Measurements from ENCODE around the gene MITF. TPM values are rescaled to one million over a fixed set of nuclear protein-coding genes. Genes with fewer than 3 reads are reported as not detected.
A peak's percentile ranks its signal among the peaks of the same experiment; 100 is the strongest.

Gene MITF
- total RNA-seq, 2 donors from 2014 or later: 1.8 to 3.0 TPM

DNA sequence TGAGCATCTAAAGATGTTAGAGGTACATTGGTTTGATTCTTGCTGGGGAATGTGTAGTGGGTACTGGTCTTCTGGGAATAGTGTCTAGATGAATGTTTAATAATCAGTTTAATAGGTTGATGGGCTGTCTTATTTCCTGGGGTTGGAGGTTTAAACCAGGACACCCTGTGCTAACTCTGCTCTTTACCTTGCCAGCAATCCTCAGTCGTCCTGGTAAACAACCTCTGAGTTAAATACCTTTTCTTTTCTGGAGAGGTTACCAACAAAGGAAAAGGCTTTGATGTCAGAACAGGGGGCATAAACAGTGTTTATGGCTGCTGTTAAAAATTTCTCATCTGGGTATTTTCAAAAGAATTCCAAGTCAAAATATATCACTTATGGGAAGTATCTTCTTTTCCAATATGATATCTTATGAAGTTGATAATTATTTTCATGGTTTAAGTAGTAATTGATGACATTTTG is 23.5 kb downstream of the MITF start:
- TF ChIP-seq, protein P1, sequence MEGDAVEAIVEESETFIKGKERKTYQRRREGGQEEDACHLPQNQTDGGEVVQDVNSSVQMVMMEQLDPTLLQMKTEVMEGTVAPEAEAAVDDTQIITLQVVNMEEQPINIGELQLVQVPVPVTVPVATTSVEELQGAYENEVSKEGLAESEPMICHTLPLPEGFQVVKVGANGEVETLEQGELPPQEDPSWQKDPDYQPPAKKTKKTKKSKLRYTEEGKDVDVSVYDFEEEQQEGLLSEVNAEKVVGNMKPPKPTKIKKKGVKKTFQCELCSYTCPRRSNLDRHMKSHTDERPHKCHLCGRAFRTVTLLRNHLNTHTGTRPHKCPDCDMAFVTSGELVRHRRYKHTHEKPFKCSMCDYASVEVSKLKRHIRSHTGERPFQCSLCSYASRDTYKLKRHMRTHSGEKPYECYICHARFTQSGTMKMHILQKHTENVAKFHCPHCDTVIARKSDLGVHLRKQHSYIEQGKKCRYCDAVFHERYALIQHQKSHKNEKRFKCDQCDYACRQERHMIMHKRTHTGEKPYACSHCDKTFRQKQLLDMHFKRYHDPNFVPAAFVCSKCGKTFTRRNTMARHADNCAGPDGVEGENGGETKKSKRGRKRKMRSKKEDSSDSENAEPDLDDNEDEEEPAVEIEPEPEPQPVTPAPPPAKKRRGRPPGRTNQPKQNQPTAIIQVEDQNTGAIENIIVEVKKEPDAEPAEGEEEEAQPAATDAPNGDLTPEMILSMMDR (conservative IDR thresholded peaks at IDR 0.05): no peak
- Mint-ChIP-seq H3K27ac (peak overlapping the region; percentile 80), H3K36me3 (ENCODE audit: low read depth) (no peaks in the 10 kb centered on the region), H3K27me3 (ENCODE audit: insufficient read depth) (no peaks in the 10 kb centered on the region), H3K4me1 (peaks cover 38% of the 10 kb centered on the region), H3K9me3 (no peaks in the 10 kb centered on the region), H3K4me3 (no peak overlapping the region)
- no peaks in the 10 kb centered on the region for H3K27me3 ChIP-seq (ENCODE audit: control insufficient read depth, insufficient read depth, low read length, poor library complexity, severe bottlenecking)
- no peaks in the 10 kb centered on the region for H3K9me3 ChIP-seq (ENCODE audit: control insufficient read depth, low read length)
- H3K27ac ChIP-seq (ENCODE audit: low read depth, low read length): no peak overlapping the region
- no peaks in the 10 kb centered on the region for H3K36me3 ChIP-seq (ENCODE audit: control insufficient read depth, insufficient read depth, low read length)
- no peak overlapping the region for H3K9ac ChIP-seq (ENCODE audit: extremely low read depth, low read length, poor library complexity, severe bottlenecking)
- WGBS, 2 experiments (ENCODE audit: insufficient coverage in 1 of 2, insufficient read length in 1 of 2): 68% methylated on average over 1 of the region's 1 CpG; no CpG with 5 or more reads in 1 of the 2 experiments
- no peak for DNase-seq
- H3K4me3 ChIP-seq (ENCODE audit: low read length): peak overlapping the region; percentile 6
- peaks cover 18% of the 10 kb centered on the region for H3K4me1 ChIP-seq (ENCODE audit: control insufficient read depth, insufficient read depth, low read length)

DNA sequence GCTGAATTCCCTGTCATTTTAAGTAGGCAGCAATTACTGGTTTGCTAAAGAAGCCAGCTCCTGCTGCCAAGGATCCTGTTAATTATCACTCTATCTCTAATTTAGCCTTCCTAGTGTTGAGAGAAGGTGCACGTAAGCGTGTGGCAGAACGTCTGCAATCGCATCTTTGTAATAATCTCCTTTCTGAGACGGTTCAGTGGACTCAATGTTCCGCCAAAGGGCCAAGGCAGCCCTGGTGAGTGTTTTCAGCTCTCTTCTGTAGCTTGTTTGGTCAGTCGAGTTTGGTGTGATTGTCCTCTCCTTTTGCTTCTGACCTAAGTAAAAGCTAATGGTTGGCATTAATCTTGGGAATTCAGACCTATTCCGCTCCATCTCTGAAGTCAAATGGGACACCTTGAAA is 24.2 kb downstream of the MITF start:
- Histone ChIP-seq H3K9ac (ENCODE audit: extremely low read depth, low read length, poor library complexity, severe bottlenecking) (no peak overlapping the region), H3K27ac (ENCODE audit: low read depth, low read length) (no peak overlapping the region), H3K27me3 (ENCODE audit: control insufficient read depth, insufficient read depth, low read length, poor library complexity, severe bottlenecking) (no peaks in the 10 kb centered on the region), H3K4me1 (ENCODE audit: control insufficient read depth, insufficient read depth, low read length) (peaks cover 18% of the 10 kb centered on the region), H3K4me3 (ENCODE audit: low read length) (no peak overlapping the region), H3K36me3 (ENCODE audit: control insufficient read depth, insufficient read depth, low read length) (no peaks in the 10 kb centered on the region), H3K9me3 (ENCODE audit: control insufficient read depth, low read length) (no peaks in the 10 kb centered on the region)
- H3K4me1 Mint-ChIP-seq: peaks cover 38% of the 10 kb centered on the region
- no peaks in the 10 kb centered on the region for H3K36me3 Mint-ChIP-seq (ENCODE audit: low read depth)
- H3K4me3 Mint-ChIP-seq: peak overlapping the region; percentile 8
- 89 to 97% methylated on average over 8 of the region's 8 CpGs for WGBS, 2 experiments (ENCODE audit: insufficient coverage in 1 of 2, insufficient read length in 1 of 2)
- H3K27ac Mint-ChIP-seq: peak overlapping the region; percentile 80
- no peaks in the 10 kb centered on the region for H3K9me3 Mint-ChIP-seq
- no peak for DNase-seq
- TF ChIP-seq, protein P1 (conservative IDR thresholded peaks at IDR 0.05): no peak
- no peaks in the 10 kb centered on the region for H3K27me3 Mint-ChIP-seq (ENCODE audit: insufficient read depth)

DNA sequence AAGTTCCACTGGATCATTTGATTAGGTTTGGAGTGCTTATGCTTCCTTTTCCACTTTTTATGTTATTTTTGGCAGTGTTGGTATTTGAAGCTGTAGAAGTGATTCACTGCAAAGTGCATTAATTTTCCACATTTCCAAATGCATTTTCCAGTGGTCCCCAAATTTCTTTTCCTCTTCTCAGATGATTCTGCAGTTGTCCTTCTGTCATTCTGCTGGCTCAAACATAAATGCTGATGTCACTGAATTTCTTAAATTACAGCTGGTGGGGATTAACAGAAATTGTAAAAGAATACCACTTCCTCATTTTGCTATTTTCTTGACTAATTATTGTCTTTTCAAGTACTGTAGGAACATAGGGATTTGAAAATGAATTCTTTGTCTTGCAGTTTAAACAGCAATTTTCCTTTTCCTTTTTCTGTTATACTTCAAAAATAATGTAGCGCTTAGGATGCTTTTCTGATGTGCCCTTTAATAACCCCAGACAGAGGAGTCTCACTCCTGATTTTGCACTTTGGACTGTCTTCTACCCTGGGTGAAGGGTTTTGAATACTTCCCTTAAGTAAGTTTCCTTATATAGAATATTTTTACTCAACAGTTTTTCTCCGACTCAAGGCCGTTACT is 25.0 kb downstream of the MITF start:
- H3K4me1 ChIP-seq (ENCODE audit: control insufficient read depth, insufficient read depth, low read length): peaks cover 18% of the 10 kb centered on the region
- no peaks in the 10 kb centered on the region for H3K27me3 Mint-ChIP-seq (ENCODE audit: insufficient read depth)
- H3K36me3 Mint-ChIP-seq (ENCODE audit: low read depth): no peaks in the 10 kb centered on the region
- H3K9me3 ChIP-seq (ENCODE audit: control insufficient read depth, low read length): no peaks in the 10 kb centered on the region
- no peak overlapping the region for H3K9ac ChIP-seq (ENCODE audit: extremely low read depth, low read length, poor library complexity, severe bottlenecking)
- H3K36me3 ChIP-seq (ENCODE audit: control insufficient read depth, insufficient read depth, low read length): no peaks in the 10 kb centered on the region
- no peaks in the 10 kb centered on the region for H3K27me3 ChIP-seq (ENCODE audit: control insufficient read depth, insufficient read depth, low read length, poor library complexity, severe bottlenecking)
- no peak overlapping the region for H3K4me3 Mint-ChIP-seq
- TF ChIP-seq, protein P1 (conservative IDR thresholded peaks at IDR 0.05): no peak
- no peak overlapping the region for H3K4me3 ChIP-seq (ENCODE audit: low read length)
- 93% methylated on average over 3 of the region's 3 CpGs; no CpG with 5 or more reads in 1 of the 2 experiments for WGBS, 2 experiments (ENCODE audit: insufficient coverage in 1 of 2, insufficient read length in 1 of 2)
- H3K27ac Mint-ChIP-seq: peak overlapping the region; percentile 80
- no peaks in the 10 kb centered on the region for H3K9me3 Mint-ChIP-seq
- peaks cover 38% of the 10 kb centered on the region for H3K4me1 Mint-ChIP-seq
- no peak for DNase-seq
- H3K27ac ChIP-seq (ENCODE audit: low read depth, low read length): no peak overlapping the region
